GM19043 (cell line): ENCODE measurements around the gene CYLD.

Experiments
- ATAC-seq: cut with Tn5 transposase; IDR thresholded peaks from one replicate; pipeline ENCODE4 v1.9.1; 2021; ENCODE audit warnings: low read depth; ENCODE audit not compliant: unreplicated experiment

CYLD gene

DNA sequence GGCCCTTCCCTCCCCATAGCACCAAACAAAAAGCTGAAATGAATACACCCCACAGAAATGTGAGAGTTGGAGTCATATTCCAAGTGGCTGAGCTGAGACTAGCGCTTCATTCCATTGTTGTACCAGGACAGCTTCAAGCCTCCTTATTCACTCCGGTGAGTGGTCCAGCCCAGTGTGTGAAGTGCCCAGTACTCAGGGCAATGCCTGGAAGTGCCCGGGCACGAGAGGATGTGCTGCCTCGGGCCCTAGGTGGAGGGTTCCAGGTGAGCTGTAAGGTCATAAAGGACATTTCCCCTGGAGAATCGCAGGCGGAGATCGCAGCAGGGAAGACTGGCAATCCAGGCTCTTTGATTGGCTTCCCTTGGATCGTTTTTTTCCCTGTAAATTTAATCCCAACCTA, 5.4 kb upstream of the CYLD start:
- ATAC-seq, result no peak

DNA sequence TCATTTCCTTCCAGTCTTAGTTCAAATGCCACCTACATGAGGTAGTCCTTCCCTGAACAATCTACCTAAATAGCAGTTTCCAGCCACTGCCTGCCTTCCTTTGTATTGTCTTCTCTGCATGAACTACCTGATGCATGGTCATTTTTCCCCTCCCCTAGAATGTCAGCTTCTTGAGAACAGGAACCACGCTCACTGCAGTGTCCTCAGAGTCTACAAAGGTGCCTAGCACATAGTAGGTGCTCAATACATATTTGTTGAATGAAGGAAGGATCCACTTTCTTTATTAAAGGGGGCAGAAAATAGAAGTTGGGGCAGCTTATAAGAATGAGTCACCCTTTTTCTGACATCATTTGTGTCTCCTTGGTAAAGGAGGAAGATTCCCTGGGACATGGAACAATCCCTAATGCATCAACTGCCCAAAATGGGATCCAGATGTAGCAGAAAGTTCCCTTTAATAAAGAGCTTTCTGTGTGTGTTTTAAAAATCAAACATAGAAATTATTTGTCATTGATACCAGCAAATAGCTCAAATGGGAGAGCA, 4.4 kb upstream of the CYLD start:
- no peak for ATAC-seq

DNA sequence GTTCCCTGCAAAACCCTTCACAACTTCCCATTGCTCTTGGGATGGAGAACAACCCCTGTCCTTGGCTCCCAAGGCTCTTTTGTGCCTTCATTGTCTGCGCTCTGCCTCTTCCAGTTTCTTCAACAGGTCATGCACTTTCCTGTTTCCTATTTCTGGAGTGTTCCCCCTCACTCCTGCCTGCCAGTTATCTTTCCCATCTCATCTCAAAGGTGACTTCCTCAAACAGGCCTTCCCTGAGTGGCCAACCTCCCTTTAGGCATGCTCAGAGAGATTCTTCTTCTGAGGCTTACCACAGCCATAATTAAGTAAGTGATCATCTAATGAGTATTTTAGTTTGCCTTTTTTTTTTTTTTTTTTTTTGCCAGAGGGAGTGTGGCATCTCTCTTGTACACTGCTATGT, 2.9 kb upstream of the CYLD start:
- ATAC-seq, result no peak

DNA sequence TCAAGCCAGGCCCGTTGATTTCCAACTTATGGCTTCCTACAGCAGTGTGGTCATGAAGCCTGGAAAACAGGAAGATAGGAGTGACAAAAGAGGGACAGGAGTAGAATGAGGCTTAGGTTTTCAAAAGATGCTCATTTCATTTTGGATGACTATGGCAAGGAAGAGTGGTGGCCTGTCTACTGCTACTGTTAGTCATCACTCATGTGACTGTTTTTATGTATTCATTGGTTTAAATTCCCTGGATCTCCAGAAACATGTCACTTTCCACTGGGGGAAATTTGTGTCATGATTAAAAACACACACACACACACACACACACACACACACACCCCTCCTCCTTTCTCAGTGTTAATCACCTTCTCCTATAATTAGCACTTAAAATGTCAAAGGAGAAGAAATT, 1.1 kb upstream of the CYLD start:
- ATAC-seq, result no peak

DNA sequence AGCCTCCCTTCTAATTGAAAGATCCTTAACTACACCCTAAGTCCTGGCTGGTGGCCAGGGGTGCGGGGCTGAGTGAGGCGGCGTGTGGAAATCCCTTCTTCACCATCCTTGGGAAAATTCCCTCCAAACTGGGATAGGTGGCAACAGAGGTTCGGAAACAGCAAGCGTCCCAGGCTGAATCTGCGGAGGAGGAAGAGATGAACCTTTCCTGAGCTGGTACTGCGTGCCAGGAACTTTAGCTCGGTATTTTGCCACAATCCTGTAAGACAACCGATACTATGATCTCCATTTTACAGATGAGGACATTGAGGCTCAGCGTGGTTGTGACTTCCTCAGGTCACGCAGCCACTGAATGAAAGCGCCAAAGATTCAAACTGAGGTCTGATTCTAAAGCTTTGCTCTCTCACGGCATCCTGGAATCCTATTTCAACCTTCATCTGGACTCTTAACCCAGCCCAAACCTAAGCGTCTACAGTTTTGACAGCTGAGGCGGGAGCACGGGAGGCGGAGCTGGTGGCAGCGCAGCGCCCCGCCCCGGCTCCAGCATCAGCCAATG, 583 bp upstream of the CYLD start:
- ATAC-seq, result peak; percentile 0

DNA sequence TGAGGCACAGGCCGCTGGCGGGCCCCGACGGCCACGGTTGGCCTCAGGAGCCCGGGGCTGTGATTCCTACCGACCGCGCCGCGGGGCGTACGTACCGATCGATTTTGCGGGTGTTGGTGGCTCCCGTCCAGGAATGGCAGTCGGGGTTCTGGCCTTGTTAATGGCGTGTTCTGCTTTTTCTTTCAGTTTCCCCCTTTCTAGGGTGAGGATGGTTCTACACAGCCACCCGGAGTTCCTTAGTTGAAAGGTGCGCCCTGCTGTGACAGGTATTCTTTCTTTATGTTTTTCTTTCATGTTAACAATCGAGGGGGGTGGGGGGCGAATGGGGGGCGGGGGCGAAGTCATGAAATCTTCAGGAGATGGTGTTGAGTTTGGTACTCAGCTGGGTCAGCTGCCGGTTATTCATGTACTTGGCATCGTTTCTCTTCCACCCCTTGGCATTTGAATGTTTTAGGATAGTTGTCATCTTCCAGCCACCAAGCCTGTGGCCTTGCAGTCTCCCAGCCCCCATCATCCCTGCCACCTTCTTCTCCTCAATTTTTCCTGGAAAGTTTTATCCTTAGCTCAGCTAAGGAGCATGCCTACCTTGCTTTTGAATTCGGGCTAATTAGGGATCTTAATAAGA, 802 bp downstream of the CYLD start:
- no peak for ATAC-seq

DNA sequence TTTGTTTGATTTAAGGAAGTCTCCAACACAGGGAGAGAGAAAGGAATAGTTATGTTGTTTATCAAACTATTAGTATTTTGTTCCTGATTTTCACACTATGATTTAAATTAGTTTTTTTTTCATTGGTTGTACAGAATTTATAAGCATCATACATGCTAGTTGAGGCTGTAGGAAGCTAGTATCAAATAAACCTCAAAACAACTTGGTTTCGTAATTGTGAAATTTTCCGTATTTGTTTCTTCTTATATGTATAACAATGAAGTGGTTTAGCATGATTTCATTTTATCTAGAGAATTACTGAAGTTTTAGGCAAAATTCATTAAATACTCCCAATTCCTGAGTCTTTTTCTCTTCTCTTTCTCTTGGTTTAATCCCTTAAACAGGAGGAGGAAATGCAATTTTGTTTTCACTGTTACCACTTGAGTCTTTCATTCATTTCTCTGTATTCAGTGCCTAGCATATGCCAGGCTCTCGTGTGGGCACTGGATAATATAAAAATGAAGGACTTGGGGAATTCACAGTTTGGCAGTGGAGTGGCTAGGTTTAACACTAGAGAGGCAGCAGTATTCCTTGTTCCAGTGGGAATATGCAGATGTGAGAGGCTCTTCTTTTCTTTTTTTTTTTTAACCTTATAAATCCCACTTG, 1.8 kb downstream of the CYLD start:
- no peak for ATAC-seq

DNA sequence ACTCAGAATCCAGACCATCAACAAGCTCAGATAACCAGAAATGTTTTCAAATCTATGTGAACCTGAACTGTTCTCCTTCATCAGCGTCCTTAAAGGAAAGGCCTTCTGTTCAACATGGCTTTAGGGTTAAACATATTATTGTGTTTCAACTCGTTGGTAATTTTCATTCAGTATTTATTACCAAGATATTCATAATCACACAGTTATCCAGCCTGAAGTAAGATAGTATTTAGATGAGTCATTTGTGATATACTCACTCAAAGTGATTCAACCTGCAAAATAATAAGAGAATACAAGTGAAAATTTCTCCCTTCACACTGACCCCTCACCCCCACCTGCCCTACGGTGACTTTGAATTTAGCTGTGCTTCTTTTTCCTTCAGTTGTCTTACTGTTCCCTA, 3.0 kb downstream of the CYLD start:
- ATAC-seq, result no peak

DNA sequence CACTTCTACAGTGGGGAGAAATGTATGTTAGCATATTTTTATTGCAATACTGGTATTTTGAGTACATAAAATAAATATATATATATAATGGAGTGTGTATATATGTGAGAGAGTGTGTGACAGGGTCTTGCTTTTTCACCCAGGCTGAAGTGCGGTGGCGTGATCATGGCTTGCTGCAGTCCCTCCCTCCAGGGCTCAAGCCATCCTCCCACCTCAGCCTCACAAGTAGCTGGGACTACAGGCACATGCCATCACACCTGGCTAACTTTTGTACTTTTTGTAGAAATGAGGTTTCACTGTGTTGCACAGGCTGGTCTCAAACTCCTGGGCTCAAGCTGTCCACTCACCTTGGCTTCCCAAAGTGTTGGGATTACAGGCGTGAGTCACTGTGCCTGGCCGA, 4.1 kb downstream of the CYLD start:
- no peak for ATAC-seq

DNA sequence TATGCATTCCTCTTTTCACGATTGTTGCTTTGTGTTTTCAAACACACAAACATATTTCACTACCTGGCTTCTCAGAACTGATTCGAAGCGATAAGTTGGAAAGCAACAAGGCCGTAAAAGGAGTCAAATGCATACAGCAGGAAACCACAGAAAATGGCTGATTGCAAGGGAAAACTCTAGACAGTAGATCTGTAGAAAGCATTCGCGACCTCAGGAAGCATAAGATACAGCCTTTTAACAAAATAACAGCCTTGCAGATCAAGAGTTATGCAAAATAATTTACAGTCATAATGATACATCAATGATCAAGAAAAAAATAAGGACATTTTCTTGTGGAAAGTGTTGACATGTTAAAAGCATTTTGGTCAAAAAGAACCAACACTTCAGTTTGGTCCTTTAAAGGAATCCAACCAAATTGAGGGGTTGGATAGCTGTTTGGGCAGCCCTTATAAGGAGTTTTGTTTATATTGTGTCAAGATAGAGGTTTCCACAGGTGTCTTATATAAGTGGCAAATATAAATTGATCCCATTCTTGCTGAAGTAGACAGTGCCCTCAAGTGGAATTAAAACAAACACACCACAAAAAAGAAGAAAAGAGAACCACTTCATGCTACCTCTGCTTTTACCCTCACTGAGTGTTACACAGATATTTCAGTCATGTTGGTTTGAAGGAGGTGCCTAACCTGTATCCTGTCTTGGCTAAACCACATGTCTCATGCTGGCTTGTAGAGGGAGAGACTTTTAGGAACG, 5.5 kb downstream of the CYLD start:
- peak; percentile 79 for ATAC-seq

DNA sequence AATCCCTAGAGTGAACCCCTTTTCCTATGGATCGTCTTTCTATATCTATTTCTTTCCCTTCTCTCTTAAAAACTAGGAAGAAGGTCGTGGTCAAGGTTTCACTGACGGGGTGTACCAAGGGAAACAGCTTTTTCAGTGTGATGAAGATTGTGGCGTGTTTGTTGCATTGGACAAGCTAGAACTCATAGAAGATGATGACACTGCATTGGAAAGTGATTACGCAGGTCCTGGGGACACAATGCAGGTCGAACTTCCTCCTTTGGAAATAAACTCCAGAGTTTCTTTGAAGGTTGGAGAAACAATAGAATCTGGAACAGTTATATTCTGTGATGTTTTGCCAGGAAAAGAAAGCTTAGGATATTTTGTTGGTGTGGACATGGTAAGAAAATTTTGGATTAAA, 9.6 kb downstream of the CYLD start:
- no peak for ATAC-seq

DNA sequence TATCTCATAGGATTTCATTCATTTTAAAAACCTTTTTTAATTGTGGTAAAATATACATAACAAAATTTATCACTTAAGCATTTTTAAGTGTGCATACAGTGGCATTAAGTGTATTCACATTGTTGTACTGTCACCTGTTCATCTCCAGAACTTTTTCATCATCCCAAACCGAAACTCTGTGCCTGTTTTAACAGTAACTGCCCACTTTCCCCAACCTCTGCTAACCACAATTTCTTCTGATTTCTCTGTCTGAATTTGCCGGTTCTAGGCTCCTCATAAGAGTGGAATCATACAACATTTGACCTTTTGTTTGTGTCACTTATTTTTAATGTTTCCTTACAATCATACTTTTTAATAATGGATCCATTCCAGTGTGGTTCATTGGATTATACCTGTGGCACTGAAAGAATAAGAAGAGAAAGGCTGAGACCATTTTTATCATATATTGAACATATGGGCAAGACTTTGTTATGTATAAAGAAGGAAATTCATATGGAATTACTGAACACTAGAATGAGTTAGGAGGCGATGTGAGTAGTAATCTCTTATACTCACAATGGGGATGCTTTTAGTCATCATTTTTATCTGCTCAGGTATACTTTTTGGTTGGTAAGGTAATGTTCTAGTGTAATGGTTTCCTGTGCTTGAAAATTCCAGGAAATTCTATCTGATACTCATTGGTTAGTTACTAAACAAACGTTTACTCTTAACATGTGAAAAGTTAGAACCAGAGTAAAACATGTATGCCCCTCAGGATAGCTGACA, 10.8 kb downstream of the CYLD start:
- ATAC-seq, result no peak

DNA sequence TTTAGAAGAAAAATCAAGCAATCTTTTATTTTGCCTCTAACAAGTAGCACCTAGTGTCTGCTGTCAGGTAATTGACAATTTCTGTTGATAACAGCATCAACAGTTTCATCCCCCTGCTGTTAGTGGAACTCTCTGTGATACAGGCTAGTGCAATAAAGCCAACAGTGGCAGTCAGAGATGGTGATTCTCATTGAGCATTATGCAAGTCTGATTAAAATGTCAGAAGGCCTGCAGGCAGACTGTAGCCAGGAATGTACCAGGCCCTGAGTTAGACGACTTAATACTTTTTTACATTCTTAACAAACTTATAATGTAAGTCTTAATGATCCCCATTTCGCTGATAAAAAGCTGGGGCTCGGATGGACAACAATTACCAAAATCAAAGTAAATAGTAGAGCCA, 14.6 kb downstream of the CYLD start:
- ATAC-seq, result no peak

DNA sequence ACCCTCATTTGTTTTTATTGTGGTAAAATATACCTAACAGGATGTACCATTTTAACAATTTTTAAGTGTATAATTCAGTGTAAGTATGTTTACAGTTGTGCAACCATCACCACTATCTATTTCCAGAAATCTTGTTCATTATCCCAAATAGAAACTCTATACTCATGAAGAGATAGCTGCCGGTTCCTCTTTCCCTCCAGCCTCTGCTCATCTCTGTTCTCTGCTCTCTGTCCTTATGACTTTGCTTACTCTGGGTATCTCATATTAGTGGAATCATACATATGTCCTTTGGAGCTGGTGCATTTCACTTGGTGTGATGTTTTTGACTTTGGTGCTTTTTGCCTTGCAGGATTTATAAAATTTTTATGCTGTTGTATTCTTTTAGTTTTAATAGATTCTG, 19.4 kb downstream of the CYLD start:
- ATAC-seq, result no peak

DNA sequence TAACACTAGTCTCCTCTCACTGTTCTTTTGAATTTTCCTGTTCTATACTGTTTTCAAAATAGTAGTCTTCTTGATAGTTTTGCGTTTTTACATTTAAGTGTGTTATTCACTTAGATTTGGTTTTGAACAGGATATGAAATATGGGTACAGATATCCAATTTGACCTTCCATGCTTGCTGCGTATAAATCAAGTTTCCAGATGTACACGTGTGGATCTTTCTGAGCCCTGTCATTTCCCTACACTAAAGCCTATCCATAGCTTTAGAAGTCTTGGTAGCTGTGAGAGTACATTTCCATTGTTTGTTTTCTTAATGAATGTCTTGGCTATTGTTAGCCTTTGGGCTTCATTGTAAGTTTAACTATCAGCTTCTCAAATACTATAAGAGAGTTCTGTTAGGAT, 20.4 kb downstream of the CYLD start:
- no peak for ATAC-seq

DNA sequence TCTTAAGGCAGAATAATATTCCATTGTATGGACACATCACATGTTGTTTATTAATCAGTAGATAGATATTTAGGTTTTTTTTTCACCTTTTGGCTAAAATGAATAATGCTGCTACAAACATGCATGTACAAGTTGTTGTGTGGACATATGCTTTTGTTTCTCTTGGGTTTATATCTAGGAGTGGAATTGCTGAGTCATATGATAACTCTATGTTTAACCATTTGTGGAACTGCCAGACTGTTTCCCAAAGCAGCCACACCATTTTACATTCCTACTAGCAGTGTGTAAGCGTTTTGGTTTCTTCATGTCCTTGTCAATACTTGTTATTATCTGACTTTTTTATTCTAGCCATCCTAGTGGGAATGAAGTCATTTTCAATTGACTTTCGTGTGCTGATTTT, 21.3 kb downstream of the CYLD start:
- no peak for ATAC-seq

DNA sequence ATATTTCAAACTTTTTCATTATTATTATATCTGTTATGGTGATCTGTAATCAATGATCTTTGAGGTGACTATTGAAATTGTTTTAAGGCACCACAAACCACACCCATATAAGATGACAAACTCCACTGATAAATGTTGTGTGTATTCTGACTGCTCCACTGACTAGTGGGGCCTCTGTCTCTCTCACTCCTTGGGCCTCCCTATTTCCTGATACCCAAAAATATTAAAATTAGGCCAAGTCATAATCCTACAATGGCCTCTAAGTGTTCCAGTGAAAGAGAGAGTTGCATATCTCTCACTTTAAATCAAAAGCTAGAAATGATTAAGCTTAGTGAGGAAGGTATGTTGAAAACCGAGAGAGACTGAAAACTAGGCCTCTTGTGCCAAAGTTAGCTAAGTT, 23.4 kb downstream of the CYLD start:
- no peak for ATAC-seq

DNA sequence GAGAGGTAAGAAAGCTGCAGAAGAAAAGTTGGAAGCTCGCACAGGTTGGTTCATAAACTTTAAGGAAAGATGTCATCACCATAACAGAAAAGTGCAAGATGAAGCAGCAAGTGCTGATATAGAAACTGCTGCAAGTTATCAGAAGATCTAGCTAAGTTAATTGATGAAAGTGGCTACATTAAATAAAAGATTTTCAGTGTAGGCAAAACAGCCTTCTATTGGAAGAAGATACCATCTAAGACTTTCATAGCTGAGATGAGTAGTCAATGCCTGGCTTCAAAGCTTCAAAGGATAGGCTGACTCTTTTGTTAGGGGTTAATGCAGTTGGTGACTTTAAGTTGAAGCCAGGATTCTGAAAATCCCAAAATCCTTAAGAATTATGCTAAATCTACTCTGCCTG, 24.0 kb downstream of the CYLD start:
- ATAC-seq, result no peak

DNA sequence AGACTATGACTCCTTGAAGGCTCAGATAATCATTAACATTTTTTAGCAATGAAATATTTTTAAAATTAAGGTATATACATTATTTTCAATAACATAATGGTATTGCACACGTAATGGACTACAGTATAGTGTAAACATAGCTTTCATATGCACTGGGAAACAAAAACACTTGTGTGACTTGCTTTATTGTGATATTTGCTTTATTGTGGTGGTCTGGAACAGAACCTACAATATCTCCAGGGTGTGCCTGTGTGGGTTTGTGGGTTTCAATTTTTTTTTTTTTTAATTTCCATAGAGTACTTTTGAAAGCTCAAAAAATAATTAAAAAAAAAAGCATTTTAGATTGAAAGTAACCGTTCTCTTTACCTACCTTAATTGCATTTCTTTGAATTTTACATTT, 25.3 kb downstream of the CYLD start:
- ATAC-seq, result no peak

DNA sequence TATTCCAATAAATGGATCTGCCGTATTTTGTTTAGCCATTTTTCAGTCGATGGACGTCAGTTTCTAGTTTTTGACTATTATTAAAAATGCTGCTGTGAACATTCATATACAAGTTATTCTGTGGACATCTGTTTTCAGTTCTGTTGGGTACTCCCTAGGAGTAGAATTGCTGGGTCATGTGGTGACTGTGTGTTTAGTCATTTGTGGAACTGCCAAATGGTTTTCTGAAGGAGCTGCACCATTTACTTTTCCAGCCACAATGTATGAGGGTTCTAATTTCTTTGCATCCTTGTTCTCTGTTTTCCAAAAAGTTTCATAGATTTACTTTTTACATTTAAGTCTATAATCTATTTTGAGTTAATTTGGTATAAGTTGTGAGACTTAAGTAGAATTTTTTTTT, 29.5 kb downstream of the CYLD start:
- no peak for ATAC-seq

DNA sequence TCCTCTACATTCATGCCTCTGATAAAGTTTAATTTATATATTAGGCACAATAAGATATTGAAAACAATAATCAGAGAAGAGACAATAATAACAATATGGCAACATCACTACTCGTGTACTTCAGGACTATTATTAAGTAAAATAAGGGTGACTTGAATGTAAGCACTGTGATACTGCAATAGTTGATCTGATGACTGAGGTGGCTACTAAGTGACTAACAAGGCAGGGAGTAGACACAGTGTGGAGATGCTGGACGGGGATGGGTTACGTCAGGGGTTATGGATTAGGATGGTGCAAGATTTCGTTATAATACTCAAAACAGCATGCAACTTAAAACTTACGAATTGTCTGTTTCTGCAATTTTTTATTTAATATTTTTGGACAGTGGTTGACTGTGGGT, 32.5 kb downstream of the CYLD start:
- ATAC-seq, result no peak
